Sigmoid colon (tissue), 7 donors: ENCODE results near the gene USP34. TPM values are rescaled to one million over a fixed set of nuclear protein-coding genes. Genes with fewer than 3 reads are reported as not detected.

ENCODE experiments used
- DNase-seq: peaks from one replicate; pipeline ENCODE4 v3.0.0-alpha.2; 2019
- H3K27ac ChIP-seq, 4 donors: fragments of 200-600 bp; sonication (generic); one replicate each; pipeline ENCODE4 v1.5.1; 2016 to 2019; ENCODE audit warnings: mild to moderate bottlenecking in 1 of 4
- H3K27me3 ChIP-seq, 3 donors: fragments of 200-600 bp; sonication (generic); one replicate each; pipeline ENCODE4 v1.5.1; 2019; ENCODE audit warnings: mild to moderate bottlenecking in 1 of 3
- H3K36me3 ChIP-seq, 4 donors: fragments of 200-600 bp; sonication (generic); one replicate each; pipeline ENCODE4 v1.5.1; 2016 to 2019
- H3K4me1 ChIP-seq, 4 donors: fragments of 200-600 bp; sonication (generic); one replicate each; pipeline ENCODE4 v1.5.1; 2017 to 2019
- H3K4me3 ChIP-seq, 4 donors: fragments of 200-600 bp; sonication (generic); one replicate each; pipeline ENCODE4 v1.5.1; 2017 to 2019; ENCODE audit warnings: mild to moderate bottlenecking in 2 of 4, moderate library complexity in 1 of 4
- H3K9me3 ChIP-seq, 4 donors: fragments of 200-600 bp in 3 of 4; sonication (generic) in 3 of 4; one replicate each; pipeline versions ENCODE4 v1.5.1 to v1.6.1; 2013 to 2019
- EP300 ChIP-seq, 4 donors: sonication (generic); formaldehyde crosslinking; IDR thresholded peaks; one replicate each; pipeline ENCODE4 v1.6.1; 2017; ENCODE audit warnings: antibody characterized with exemption in 4 of 4
- POLR2A ChIP-seq, 2 donors: fragments of 450-650 bp; IDR thresholded peaks; one replicate each; pipeline ENCODE4 v1.6.1; 2016; ENCODE audit warnings: antibody characterized with exemption in 2 of 2, mild to moderate bottlenecking in 2 of 2, moderate library complexity in 2 of 2
- POLR2AphosphoS5 ChIP-seq, 4 donors: sonication (generic); formaldehyde crosslinking; IDR thresholded peaks; one replicate each; pipeline ENCODE4 v1.6.1; 2017; ENCODE audit warnings: antibody characterized with exemption in 4 of 4
- WGBS, 2 donors: extraction: QIAGEN DNeasy Blood & Tissue Kit; methylation state at CpG; one replicate each; pipeline ENCODE4 v1.1.7; 2013; 5-methylcytosine and 5-hydroxymethylcytosine counted together
- intact Hi-C: fragments of 100-400 bp; cut with DNase I; formaldehyde crosslinking; loops from one replicate; pipeline ENCODE4 v1.15.1; 2023
- polyA plus RNA-seq, 3 donors: library from polyadenylated mRNA; stranded (reverse); fragments of 200-250 nt; gene quantifications; one replicate each; pipeline ENCODE4 v1.2.3, GENCODE V29; 2013
- total RNA-seq, 4 donors: library from RNA; depleted of rRNA; stranded (reverse); fragments of >200 nt; gene quantifications; one replicate each; pipeline ENCODE4 v1.1.0, GENCODE V29; 2016
- TF ChIP-seq, protein P1 (sequence below), 4 experiments: fragments of 450-650 bp in 3 of 4; fragments of 200-600 bp in 1 of 4; IDR thresholded peaks; one replicate each; pipeline ENCODE4 v1.5.1; 2016 to 2019; ENCODE audit warnings: antibody characterized with exemption in 4 of 4, mild to moderate bottlenecking in 3 of 4, moderate library complexity in 2 of 4
- donor health status: healthy with polysubstance abuse.
- donor health status: Bipolar disorder and iron deficiency.
- donor health status: healthy.

USP34 gene
- total and polyA plus RNA-seq, 7 donors = 23.6 to 158 (median 135) TPM

DNA sequence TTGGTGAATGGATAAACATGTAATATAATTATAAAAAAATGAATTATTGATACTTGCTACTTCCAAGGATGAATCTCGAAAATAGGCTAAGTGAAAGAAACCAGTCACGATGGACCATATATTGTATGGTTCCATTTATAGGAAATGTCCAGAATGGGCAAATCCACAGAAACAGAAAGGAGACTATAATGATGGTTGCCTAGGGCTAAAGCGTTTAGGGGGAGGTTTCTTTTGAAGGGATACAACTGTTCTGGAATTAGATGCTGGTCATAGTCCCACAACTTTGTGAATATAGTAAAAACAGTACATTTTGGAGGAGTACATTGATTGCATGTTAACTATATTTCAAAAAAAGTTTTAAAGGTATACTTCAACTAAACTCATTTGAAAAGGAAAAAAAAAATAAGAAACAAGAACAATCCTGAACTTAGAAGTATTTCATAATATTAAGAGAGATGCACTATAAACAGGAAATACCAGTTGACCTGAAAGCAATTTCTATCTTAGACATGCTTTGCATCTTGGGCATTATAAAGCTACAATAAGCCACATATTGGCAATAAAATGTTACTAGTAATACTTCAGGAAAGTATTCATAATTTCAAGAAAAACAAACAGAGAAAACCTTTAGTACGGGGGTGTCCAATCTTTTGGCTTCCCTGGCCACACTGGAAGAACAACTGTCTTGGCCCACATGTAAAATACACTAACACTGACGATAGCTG is 178.9 kb downstream of the USP34 start:
- intact Hi-C loops = no loop called here
- 78 to 80% methylated on average over 5 of the region's 5 CpGs for WGBS, 2 donors
- Histone ChIP-seq H3K36me3 (peaks cover 5 to 79% (median 16%) of the 10 kb centered on the region in 4 donors), H3K27me3 (no peaks in the 10 kb centered on the region), H3K4me1 (no peaks in the 10 kb centered on the region), H3K27ac (no peak overlapping the region), H3K4me3 (no peak overlapping the region), H3K9me3 (no peaks in the 10 kb centered on the region)
- DNase-seq = no peak
- TF ChIP-seq POLR2A (IDR thresholded peaks at IDR 0.05) (no peak), EP300 (IDR thresholded peaks at IDR 0.05) (no peak), POLR2AphosphoS5 (IDR thresholded peaks at IDR 0.05) (no peak)
- TF ChIP-seq, protein P1, sequence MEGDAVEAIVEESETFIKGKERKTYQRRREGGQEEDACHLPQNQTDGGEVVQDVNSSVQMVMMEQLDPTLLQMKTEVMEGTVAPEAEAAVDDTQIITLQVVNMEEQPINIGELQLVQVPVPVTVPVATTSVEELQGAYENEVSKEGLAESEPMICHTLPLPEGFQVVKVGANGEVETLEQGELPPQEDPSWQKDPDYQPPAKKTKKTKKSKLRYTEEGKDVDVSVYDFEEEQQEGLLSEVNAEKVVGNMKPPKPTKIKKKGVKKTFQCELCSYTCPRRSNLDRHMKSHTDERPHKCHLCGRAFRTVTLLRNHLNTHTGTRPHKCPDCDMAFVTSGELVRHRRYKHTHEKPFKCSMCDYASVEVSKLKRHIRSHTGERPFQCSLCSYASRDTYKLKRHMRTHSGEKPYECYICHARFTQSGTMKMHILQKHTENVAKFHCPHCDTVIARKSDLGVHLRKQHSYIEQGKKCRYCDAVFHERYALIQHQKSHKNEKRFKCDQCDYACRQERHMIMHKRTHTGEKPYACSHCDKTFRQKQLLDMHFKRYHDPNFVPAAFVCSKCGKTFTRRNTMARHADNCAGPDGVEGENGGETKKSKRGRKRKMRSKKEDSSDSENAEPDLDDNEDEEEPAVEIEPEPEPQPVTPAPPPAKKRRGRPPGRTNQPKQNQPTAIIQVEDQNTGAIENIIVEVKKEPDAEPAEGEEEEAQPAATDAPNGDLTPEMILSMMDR (IDR thresholded peaks at IDR 0.05) = no peak

DNA sequence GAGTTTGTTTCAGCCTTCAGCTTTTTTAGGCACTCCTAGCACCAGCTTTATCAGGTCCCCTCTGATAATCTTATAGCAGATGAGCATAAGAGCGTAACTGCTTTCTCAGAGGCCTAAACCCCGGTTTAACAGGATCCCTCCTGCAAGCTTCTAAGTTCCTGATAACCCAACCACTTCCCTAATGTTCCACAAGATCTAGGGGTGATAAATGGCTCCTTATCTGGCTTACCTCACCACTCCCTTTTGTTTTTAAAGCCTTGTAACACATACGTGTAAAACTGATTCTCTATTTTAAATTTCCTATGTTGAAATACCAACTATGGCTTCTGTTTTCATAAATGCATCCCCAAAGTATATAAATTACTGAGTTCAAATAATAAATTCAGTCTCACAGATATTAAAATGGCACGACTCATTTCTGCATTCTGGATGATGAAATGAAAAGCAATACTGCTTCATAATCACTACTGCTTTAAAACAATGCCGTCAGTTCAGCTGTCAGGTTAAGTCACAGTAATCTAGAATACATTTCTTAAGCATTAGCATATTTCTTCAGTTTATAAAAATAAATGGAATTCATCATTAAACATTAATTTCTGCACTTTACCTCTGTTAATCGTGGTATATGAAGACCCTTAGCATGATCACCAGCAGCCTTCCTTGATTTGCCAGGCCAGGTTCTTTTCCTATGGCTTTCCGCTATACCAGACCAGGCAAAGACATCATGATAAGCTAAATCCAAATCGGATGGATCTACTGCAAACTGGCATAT is 182.6 kb downstream of the USP34 start:
- Histone ChIP-seq H3K27ac (no peak overlapping the region), H3K9me3 (no peaks in the 10 kb centered on the region), H3K4me3 (no peak overlapping the region), H3K27me3 (no peaks in the 10 kb centered on the region), H3K4me1 (no peaks in the 10 kb centered on the region), H3K36me3 (peaks cover 0 to 61% (median 8%) of the 10 kb centered on the region in 4 donors)
- 55 to 75% methylated on average over 8 of the region's 8 CpGs for WGBS, 2 donors
- intact Hi-C loops = no loop called here
- no peak for DNase-seq
- TF ChIP-seq POLR2AphosphoS5 (IDR thresholded peaks at IDR 0.05) (no peak), EP300 (IDR thresholded peaks at IDR 0.05) (no peak), POLR2A (IDR thresholded peaks at IDR 0.05) (no peak)
- TF ChIP-seq, protein P1 (IDR thresholded peaks at IDR 0.05) = no peak

DNA sequence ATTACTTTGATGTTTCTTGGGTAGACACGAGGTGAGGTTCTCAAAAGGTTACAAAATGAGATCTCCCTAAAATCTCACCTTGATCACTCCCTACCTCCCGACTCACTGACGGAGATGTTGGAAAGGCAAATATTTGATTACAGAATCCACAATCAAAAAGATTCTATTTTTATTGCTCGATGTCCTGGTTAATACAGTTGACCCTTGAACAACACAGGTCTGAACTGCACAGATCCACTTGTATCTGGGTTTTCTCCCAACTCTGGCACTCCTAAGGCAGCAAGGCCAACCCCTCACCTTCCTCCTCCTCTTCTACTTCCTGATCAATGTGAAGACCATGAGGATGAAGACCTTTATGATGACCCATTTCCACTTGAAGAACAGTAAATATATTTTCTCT is 183.6 kb downstream of the USP34 start:
- Histone ChIP-seq H3K27me3 (no peaks in the 10 kb centered on the region), H3K27ac (no peak overlapping the region), H3K4me1 (no peaks in the 10 kb centered on the region), H3K4me3 (no peak overlapping the region), H3K9me3 (no peaks in the 10 kb centered on the region), H3K36me3 (peaks cover 0 to 61% (median 11%) of the 10 kb centered on the region in 4 donors)
- DNase-seq = no peak
- TF ChIP-seq POLR2A (IDR thresholded peaks at IDR 0.05) (no peak), EP300 (IDR thresholded peaks at IDR 0.05) (no peak), POLR2AphosphoS5 (IDR thresholded peaks at IDR 0.05) (no peak)
- TF ChIP-seq, protein P1 (IDR thresholded peaks at IDR 0.05) = no peak
- 22 to 82% methylated on average over 4 of the region's 4 CpGs for WGBS, 2 donors
- intact Hi-C loops = no loop called here

DNA sequence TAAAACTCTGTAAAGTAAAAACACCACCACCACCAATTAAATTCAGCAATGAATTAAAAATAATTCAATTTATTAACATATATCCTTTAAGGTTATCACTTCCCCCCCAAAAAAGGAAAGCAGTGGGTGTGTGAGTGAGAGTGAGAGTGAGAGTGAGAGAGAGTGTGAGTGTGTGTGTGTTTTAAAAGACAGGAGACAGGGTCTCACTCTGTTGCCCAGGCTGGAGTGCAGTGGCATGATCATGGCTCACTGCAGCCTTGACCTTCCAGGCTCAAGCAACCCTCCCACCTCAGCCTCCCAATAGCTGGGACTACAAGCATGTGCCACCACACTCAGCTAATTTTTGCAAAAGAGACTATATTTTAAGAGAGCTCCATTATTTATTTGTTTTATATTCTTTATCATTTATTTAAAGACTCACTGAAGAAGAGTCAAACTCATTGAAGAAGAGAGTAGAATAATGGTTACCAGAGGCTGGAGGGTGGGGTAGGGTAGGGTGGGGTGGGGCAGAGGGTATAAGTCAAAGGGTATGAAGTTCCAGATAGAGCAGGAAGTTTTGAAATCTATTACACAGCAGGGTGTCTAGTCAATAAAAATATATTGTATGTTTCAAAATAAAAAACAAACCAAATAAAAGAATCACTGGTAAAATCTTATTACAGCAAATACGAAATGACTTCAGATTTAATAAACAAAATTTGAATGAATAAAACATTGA is 187.3 kb downstream of the USP34 start:
- WGBS, 2 donors = 25 to 77% methylated on average over 1 of the region's 1 CpG
- TF ChIP-seq, protein P1 (IDR thresholded peaks at IDR 0.05) = no peak
- no peak for TF ChIP-seq EP300 (IDR thresholded peaks at IDR 0.05)
- TF ChIP-seq POLR2AphosphoS5 (IDR thresholded peaks at IDR 0.05) = no peak
- no peak for TF ChIP-seq POLR2A (IDR thresholded peaks at IDR 0.05)
- intact Hi-C loops = no loop called here
- Histone ChIP-seq H3K36me3 (peaks cover 3 to 80% (median 12%) of the 10 kb centered on the region in 4 donors), H3K4me1 (no peaks in the 10 kb centered on the region), H3K27ac (no peak overlapping the region), H3K27me3 (no peaks in the 10 kb centered on the region), H3K9me3 (no peaks in the 10 kb centered on the region), H3K4me3 (no peak overlapping the region)
- DNase-seq = no peak
